Esophagus squamous epithelium (tissue), 4 donors: Measurements from ENCODE around the gene ITSN2.

Experiments used
- POLR2A ChIP-seq, 4 donors: fragments of 450-650 bp; IDR thresholded peaks; one replicate each; pipeline ENCODE4 v1.6.1; 2017; ENCODE audit warnings: antibody characterized with exemption in 4 of 4, mild to moderate bottlenecking in 4 of 4, moderate library complexity in 3 of 4
- TF ChIP-seq, protein P1 (sequence below), 6 experiments: fragments of 450-650 bp in 4 of 6; fragments of 200-600 bp in 2 of 6; sonication (generic) in 2 of 6; IDR thresholded peaks; one replicate each; pipeline ENCODE4 v1.5.1; 2016 to 2019; ENCODE audit warnings: antibody characterized with exemption in 6 of 6, mild to moderate bottlenecking in 4 of 6, moderate library complexity in 4 of 6

DNA sequence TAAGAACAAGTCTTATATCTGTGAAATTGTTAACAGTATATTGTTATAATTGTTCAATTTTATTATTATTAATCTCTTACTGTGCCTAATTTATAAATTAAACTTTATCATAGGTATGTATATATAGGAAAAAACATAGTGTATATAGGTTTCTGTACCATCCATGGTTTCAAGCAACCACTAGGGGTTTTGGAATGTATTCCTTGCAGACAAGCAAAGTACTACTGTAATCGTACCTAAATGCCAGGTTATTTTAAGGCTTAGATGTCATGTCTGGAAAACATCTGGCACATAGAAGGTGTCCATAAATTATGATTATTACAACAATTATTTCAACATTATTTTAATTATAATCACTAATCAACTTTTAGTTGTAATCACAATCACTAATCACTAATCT is 8.4 kb downstream of the ITSN2 start:
- TF ChIP-seq, protein P1, sequence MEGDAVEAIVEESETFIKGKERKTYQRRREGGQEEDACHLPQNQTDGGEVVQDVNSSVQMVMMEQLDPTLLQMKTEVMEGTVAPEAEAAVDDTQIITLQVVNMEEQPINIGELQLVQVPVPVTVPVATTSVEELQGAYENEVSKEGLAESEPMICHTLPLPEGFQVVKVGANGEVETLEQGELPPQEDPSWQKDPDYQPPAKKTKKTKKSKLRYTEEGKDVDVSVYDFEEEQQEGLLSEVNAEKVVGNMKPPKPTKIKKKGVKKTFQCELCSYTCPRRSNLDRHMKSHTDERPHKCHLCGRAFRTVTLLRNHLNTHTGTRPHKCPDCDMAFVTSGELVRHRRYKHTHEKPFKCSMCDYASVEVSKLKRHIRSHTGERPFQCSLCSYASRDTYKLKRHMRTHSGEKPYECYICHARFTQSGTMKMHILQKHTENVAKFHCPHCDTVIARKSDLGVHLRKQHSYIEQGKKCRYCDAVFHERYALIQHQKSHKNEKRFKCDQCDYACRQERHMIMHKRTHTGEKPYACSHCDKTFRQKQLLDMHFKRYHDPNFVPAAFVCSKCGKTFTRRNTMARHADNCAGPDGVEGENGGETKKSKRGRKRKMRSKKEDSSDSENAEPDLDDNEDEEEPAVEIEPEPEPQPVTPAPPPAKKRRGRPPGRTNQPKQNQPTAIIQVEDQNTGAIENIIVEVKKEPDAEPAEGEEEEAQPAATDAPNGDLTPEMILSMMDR (IDR thresholded peaks at IDR 0.05), result peak in 1 of 6 experiments; percentile 9
- TF ChIP-seq POLR2A (IDR thresholded peaks at IDR 0.05), result no peak
